Neural cell (in vitro differentiated cells): ENCODE results near the gene FGF12.

Experiments used
- CTCF ChIP-seq: fragments of 450-650 bp; IDR thresholded peaks from 2 replicates; pipeline ENCODE4 v1.5.1; 2014; ENCODE audit warnings: antibody characterized with exemption, mild to moderate bottlenecking, moderate library complexity; ENCODE audit not compliant: poor library complexity, severe bottlenecking
- EP300 ChIP-seq: fragments of 450-650 bp; conservative IDR thresholded peaks from 2 replicates; pipeline ENCODE4 v1.6.1; 2014; ENCODE audit warnings: antibody characterized with exemption, mild to moderate bottlenecking, moderate library complexity; ENCODE audit not compliant: poor library complexity, severe bottlenecking
- EZH2 ChIP-seq: fragments of 200-600, 300-800 bp; shearing (Covaris generic), sonication (generic); IDR thresholded peaks from 2 replicates; pipeline ENCODE4 v1.6.1; 2014; ENCODE audit warnings: antibody characterized with exemption, low read length, borderline replicate concordance, mild to moderate bottlenecking; ENCODE audit not compliant: insufficient read depth, poor library complexity, severe bottlenecking
- MXI1 ChIP-seq: fragments of 450-650 bp; conservative IDR thresholded peaks from 2 replicates; pipeline ENCODE4 v1.6.1; 2014; ENCODE audit warnings: antibody characterized with exemption, mild to moderate bottlenecking; ENCODE audit not compliant: poor library complexity, severe bottlenecking
- POLR2AphosphoS5 ChIP-seq: IDR thresholded peaks from 2 replicates; pipeline ENCODE4 v1.6.1; 2012
- TAF1 ChIP-seq: IDR thresholded peaks from 2 replicates; pipeline ENCODE4 v1.6.1; 2012; ENCODE audit warnings: low read depth

GRCh38 chr3:192417017-192417416 lies 310.3 kb downstream of the FGF12 start:
- no peak for TF ChIP-seq MXI1
- TF ChIP-seq CTCF: no peak
- no peak for TF ChIP-seq POLR2AphosphoS5
- no peak for TF ChIP-seq EZH2
- no peak for TF ChIP-seq TAF1
- TF ChIP-seq EP300: no peak
